Astrocyte (in vitro differentiated cells and primary cell): Measurements from ENCODE around the gene FOXJ1. TPM values are rescaled to one million over a fixed set of nuclear protein-coding genes. Genes with fewer than 3 reads are reported as not detected.

Experiments used
- DNase-seq: peaks from one replicate; pipeline ENCODE4 v3.0.0-alpha.2; 2010; ENCODE audit warnings: low read depth
- FAIRE-seq: peaks from 2 replicates; lab custom pipeline; 2011; peaks lifted over from hg19 to GRCh38; lab: Jason Lieb, UNC
- H2AFZ ChIP-seq: 2 replicates; pipeline ENCODE4 v1.6.0; 2012; ENCODE audit warnings: low read depth, low read length, inconsistent platforms
- H3K27ac ChIP-seq: 2 replicates; pipeline ENCODE4 v1.5.1; 2011; ENCODE audit warnings: low read depth, low read length, inconsistent platforms
- H3K27me3 ChIP-seq: 2 replicates; pipeline ENCODE4 v1.6.0; 2011; ENCODE audit warnings: low read length, inconsistent platforms; ENCODE audit not compliant: insufficient read depth
- H3K36me3 ChIP-seq: 2 replicates; pipeline ENCODE4 v1.5.1; 2011; ENCODE audit warnings: low read length, inconsistent platforms; ENCODE audit not compliant: insufficient read depth
- H3K4me1 ChIP-seq: 2 replicates; pipeline ENCODE4 v1.5.1; 2011; ENCODE audit warnings: low read length, inconsistent platforms; ENCODE audit not compliant: insufficient read depth
- H3K4me2 ChIP-seq: 2 replicates; pipeline ENCODE4 v1.6.0; 2012; ENCODE audit warnings: low read length, inconsistent platforms
- H3K4me3 ChIP-seq: 2 replicates; pipeline ENCODE4 v1.5.1; 2011; ENCODE audit warnings: low read depth, mild to moderate bottlenecking, low read length, inconsistent platforms; ENCODE audit not compliant: insufficient read depth
- H3K79me2 ChIP-seq: 2 replicates; pipeline ENCODE4 v1.6.0; 2012; ENCODE audit warnings: mild to moderate bottlenecking, low read length, inconsistent platforms; ENCODE audit not compliant: insufficient read depth
- H3K9ac ChIP-seq: 2 replicates; pipeline ENCODE4 v1.6.0; 2012; ENCODE audit warnings: mild to moderate bottlenecking, low read length, inconsistent platforms
- H3K9me3 ChIP-seq: 2 replicates; pipeline ENCODE4 v1.5.1; 2012; ENCODE audit warnings: low read depth, mild to moderate bottlenecking, low read length, inconsistent platforms; ENCODE audit not compliant: insufficient read depth
- H4K20me1 ChIP-seq: 2 replicates; pipeline ENCODE4 v1.6.0; 2012; ENCODE audit warnings: low read length, inconsistent platforms; ENCODE audit not compliant: insufficient read depth
- H3K27ac Mint-ChIP-seq: one replicate; pipeline ENCODE4 v1.8.0; 2021; ENCODE audit warnings: mild to moderate bottlenecking, mixed read lengths; ENCODE audit not compliant: unreplicated experiment
- H3K27me3 Mint-ChIP-seq: one replicate; pipeline ENCODE4 v1.8.0; 2021; ENCODE audit warnings: low read depth, mixed read lengths; ENCODE audit not compliant: unreplicated experiment
- H3K36me3 Mint-ChIP-seq: one replicate; pipeline ENCODE4 v1.8.0; 2021; ENCODE audit warnings: low read depth, mixed read lengths; ENCODE audit not compliant: unreplicated experiment
- H3K4me1 Mint-ChIP-seq: one replicate; pipeline ENCODE4 v1.8.0; 2021; ENCODE audit warnings: low read depth, mixed read lengths; ENCODE audit not compliant: unreplicated experiment
- H3K4me3 Mint-ChIP-seq: one replicate; pipeline ENCODE4 v1.8.0; 2021; ENCODE audit warnings: mild to moderate bottlenecking, moderate library complexity, mixed read lengths; ENCODE audit not compliant: unreplicated experiment
- H3K9me3 Mint-ChIP-seq: one replicate; pipeline ENCODE4 v1.8.0; 2021; ENCODE audit warnings: mild to moderate bottlenecking, mixed read lengths; ENCODE audit not compliant: unreplicated experiment
- EZH2 ChIP-seq: IDR thresholded peaks from 2 replicates; pipeline ENCODE4 v1.6.1; 2012; ENCODE audit warnings: mild to moderate bottlenecking, low read length, inconsistent platforms; ENCODE audit not compliant: insufficient read depth
- total RNA-seq: library from RNA; stranded (reverse); gene quantifications from 2 replicates; pipeline ENCODE4 v1.2.1, GENCODE V29; 2021
- TF ChIP-seq, protein P1 (sequence below): IDR thresholded peaks from 2 replicates; pipeline ENCODE4 v1.5.1; 2011; ENCODE audit warnings: low read depth, mild to moderate bottlenecking, inconsistent platforms, low read length, moderate library complexity; ENCODE audit not compliant: insufficient read depth

The FOXJ1 gene
- total RNA-seq, 1 donor from 2014 or later, result 0.48 TPM

DNA sequence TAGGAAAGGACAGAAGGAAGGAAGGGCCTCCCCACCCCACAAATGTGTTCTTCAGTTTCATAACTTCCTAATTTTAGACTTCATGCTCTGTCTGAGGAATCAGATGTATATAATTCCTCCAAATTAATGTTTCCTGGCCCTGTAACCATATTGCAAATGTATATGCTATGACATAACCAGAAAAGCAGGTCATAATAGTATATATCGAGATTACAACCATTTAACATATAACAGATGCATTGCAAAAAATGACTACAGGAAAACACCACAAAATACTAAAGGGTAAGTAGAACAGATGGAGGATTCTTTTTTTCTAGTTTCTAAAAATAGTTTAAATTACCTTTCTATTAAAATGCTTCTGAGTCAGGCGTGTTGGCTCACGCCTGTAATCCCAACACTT is 34.3 kb downstream of the FOXJ1 start:
- Histone ChIP-seq H3K4me3 (no peak overlapping the region), H3K9ac (no peak overlapping the region), H3K27ac (no peak overlapping the region), H3K27me3 (no peaks in the 10 kb centered on the region), H3K4me1 (peaks cover 9% of the 10 kb centered on the region), H3K79me2 (peaks cover 19% of the 10 kb centered on the region), H4K20me1 (peaks cover 5% of the 10 kb centered on the region), H2AFZ (no peak overlapping the region), H3K9me3 (no peaks in the 10 kb centered on the region), H3K4me2 (no peak overlapping the region), H3K36me3 (peaks cover 1% of the 10 kb centered on the region)
- Mint-ChIP-seq H3K4me1 (peaks cover 4% of the 10 kb centered on the region), H3K27ac (no peak overlapping the region), H3K9me3 (no peaks in the 10 kb centered on the region), H3K36me3 (peaks cover 4% of the 10 kb centered on the region), H3K27me3 (no peaks in the 10 kb centered on the region), H3K4me3 (no peak overlapping the region)
- TF ChIP-seq, protein P1, sequence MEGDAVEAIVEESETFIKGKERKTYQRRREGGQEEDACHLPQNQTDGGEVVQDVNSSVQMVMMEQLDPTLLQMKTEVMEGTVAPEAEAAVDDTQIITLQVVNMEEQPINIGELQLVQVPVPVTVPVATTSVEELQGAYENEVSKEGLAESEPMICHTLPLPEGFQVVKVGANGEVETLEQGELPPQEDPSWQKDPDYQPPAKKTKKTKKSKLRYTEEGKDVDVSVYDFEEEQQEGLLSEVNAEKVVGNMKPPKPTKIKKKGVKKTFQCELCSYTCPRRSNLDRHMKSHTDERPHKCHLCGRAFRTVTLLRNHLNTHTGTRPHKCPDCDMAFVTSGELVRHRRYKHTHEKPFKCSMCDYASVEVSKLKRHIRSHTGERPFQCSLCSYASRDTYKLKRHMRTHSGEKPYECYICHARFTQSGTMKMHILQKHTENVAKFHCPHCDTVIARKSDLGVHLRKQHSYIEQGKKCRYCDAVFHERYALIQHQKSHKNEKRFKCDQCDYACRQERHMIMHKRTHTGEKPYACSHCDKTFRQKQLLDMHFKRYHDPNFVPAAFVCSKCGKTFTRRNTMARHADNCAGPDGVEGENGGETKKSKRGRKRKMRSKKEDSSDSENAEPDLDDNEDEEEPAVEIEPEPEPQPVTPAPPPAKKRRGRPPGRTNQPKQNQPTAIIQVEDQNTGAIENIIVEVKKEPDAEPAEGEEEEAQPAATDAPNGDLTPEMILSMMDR, result no peak
- no peak for TF ChIP-seq EZH2
- DNase-seq, result no peak
- FAIRE-seq, result no peak

DNA sequence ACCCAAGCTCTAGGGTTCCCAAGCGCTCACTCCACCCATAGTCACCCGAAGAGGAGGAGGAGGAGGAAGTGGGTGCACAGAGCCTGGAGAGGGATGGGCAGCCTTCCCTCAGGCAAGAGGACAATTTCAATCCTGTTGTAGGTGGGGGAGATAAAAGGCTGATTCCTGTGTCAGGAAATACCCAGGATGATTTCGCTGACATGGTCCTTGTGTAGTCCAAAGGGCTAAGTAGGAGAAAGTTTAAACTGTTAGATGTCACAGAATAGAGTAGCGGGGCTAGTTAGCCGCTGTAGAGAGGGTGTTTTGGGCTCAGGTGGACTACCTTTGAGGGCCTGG is 36.2 kb downstream of the FOXJ1 start:
- H3K4me1 Mint-ChIP-seq, result peaks cover 4% of the 10 kb centered on the region
- peaks cover 12% of the 10 kb centered on the region for H4K20me1 ChIP-seq
- H3K9me3 Mint-ChIP-seq, result no peaks in the 10 kb centered on the region
- H3K27ac ChIP-seq, result no peak overlapping the region
- no peak overlapping the region for H2AFZ ChIP-seq
- H3K27me3 ChIP-seq, result no peaks in the 10 kb centered on the region
- H3K4me3 Mint-ChIP-seq, result no peak overlapping the region
- H3K4me3 ChIP-seq, result no peak overlapping the region
- DNase-seq (no peak), FAIRE-seq (no peak)
- TF ChIP-seq EZH2, result no peak
- TF ChIP-seq, protein P1, result no peak
- H3K79me2 ChIP-seq, result peaks cover 26% of the 10 kb centered on the region
- no peak overlapping the region for H3K27ac Mint-ChIP-seq
- no peaks in the 10 kb centered on the region for H3K9me3 ChIP-seq
- peaks cover 9% of the 10 kb centered on the region for H3K36me3 Mint-ChIP-seq
- H3K4me1 ChIP-seq, result peaks cover 9% of the 10 kb centered on the region
- no peaks in the 10 kb centered on the region for H3K27me3 Mint-ChIP-seq
- H3K9ac ChIP-seq, result no peak overlapping the region
- H3K4me2 ChIP-seq, result no peak overlapping the region
- H3K36me3 ChIP-seq, result peaks cover 12% of the 10 kb centered on the region

DNA sequence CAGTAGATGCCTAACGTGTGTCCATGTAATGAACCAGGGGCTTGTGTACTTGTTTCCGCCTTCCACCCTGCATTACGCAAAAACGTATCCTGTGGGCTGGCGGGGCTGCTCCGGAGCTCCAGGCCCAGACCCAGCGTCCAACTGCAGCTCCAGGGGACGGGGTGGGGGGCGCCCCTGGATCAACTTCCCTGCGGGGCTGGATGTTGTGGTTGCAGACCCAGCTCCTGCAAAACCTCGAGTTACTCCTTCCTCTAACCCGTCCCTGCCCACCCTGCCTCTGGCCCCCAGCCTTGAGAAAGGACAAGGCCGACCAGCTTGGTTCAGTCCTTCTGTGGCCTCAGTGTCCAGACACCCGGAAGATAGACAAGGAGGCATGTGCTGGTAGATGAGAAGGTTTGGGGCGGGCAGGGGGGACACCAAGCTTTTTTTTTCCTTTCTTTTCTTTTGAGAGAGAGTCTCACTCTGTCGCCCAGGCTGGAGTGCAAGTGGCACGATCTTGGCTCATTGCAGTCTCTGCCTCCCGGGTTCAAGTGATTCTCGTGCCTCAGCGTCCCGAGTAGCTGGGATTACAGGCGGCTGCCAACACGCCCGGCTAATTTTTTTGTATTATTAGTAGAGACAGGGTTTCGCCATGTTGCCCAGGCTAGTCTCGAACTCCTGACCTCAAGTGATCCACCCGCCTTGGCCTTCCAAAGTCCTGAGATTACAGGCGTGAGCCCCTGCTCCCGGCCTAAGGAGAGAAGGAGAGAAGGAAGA is 36.7 kb downstream of the FOXJ1 start:
- no peak overlapping the region for H3K4me3 Mint-ChIP-seq
- H3K9me3 ChIP-seq, result no peaks in the 10 kb centered on the region
- peaks cover 17% of the 10 kb centered on the region for H3K36me3 ChIP-seq
- H2AFZ ChIP-seq, result peak overlapping the region; percentile 98
- H4K20me1 ChIP-seq, result peaks cover 12% of the 10 kb centered on the region
- H3K27me3 ChIP-seq, result no peaks in the 10 kb centered on the region
- H3K79me2 ChIP-seq, result peaks cover 28% of the 10 kb centered on the region
- FAIRE-seq (no peak), DNase-seq (no peak)
- no peak overlapping the region for H3K27ac Mint-ChIP-seq
- H3K4me2 ChIP-seq, result peak overlapping the region; percentile 100
- peak overlapping the region; percentile 89 for H3K4me3 ChIP-seq
- peak overlapping the region; percentile 91 for H3K9ac ChIP-seq
- no peaks in the 10 kb centered on the region for H3K27me3 Mint-ChIP-seq
- H3K4me1 Mint-ChIP-seq, result peaks cover 4% of the 10 kb centered on the region
- H3K27ac ChIP-seq, result peak overlapping the region; percentile 80
- no peaks in the 10 kb centered on the region for H3K9me3 Mint-ChIP-seq
- peaks cover 10% of the 10 kb centered on the region for H3K36me3 Mint-ChIP-seq
- TF ChIP-seq, protein P1, result no peak
- no peak for TF ChIP-seq EZH2
- peaks cover 9% of the 10 kb centered on the region for H3K4me1 ChIP-seq
